Measurements from ENCODE around the gene ELAPOR2. TPM values are rescaled to one million over a fixed set of nuclear protein-coding genes. Genes with fewer than 3 reads are reported as not detected.
"Not testable (repeated sequence)": the region's sequence is repeated elsewhere in the genome, so short reads cannot be mapped to it uniquely, and the experiment has no call there.

ELAPOR2 gene
- total RNA-seq = 6.4 TPM
- long read RNA-seq, full-length matches to known transcripts = 2 of 6 reads
- long read RNA-seq, partial matches to known transcripts = 1 of 6 reads
- long read RNA-seq, other reads (novel, unspliced or antisense) = 3 of 6 reads

GRCh38 chr7:87059525-87060287 lies at the start of gene ELAPOR2:
Gene ELAPOR2 (minus strand): TSS chr7:87059654. CDS start chr7:87059513, 141 bp downstream.
- ATAC-seq (peak; percentile 98), DNase-seq (ENCODE audit: missing footprints) (peak; percentile 85)
- intact Hi-C loops (cut with DNase I) = loop anchor here (5.0 to 10.0 kb wide), 4 partner anchors 55 to 165 kb away; partner anchors contain the start of gene DMTF1

GRCh38 chr7:87107949-87108776 lies 48.7 kb upstream of the ELAPOR2 start:
- intact Hi-C loops (cut with DNase I) = no loop called here
- no peak for DNase-seq (ENCODE audit: missing footprints)
- no peak for ATAC-seq

- no peak for ATAC-seq
Observed at GRCh38 chr7:87106974-87107612, 47.6 kb upstream of the ELAPOR2 start.

GRCh38 chr7:87105401-87105800 lies 45.9 kb upstream of the ELAPOR2 start:
- ATAC-seq (no peak), DNase-seq (ENCODE audit: missing footprints) (no peak)
- intact Hi-C loops (cut with DNase I) = no loop called here

More at GRCh38 chr7:87106974-87107612, 47.6 kb upstream of the ELAPOR2 start:
- DNase-seq (ENCODE audit: missing footprints) = no peak
- intact Hi-C loops (cut with DNase I) = no loop called here

- ATAC-seq (no peak), DNase-seq (ENCODE audit: missing footprints) (no peak)
- intact Hi-C loops (cut with DNase I) = no loop called here
Observed at GRCh38 chr7:87100326-87100725, 40.9 kb upstream of the ELAPOR2 start.

- ATAC-seq; DNase-seq (ENCODE audit: missing footprints); intact Hi-C loops (cut with DNase I): not testable (repeated sequence)
Observed at GRCh38 chr7:87097375-87097774, 37.9 kb upstream of the ELAPOR2 start.

- DNase-seq (ENCODE audit: missing footprints) (no peak), ATAC-seq (no peak)
- intact Hi-C loops (cut with DNase I) = no loop called here
Observed at GRCh38 chr7:87094322-87094721, 34.9 kb upstream of the ELAPOR2 start.

GRCh38 chr7:87092568-87093091 lies 33.2 kb upstream of the ELAPOR2 start:
- no peak for DNase-seq (ENCODE audit: missing footprints)
- no peak for ATAC-seq
- intact Hi-C loops (cut with DNase I) = no loop called here

GRCh38 chr7:87091487-87092066 lies 32.1 kb upstream of the ELAPOR2 start:
- no peak for DNase-seq (ENCODE audit: missing footprints)
- intact Hi-C loops (cut with DNase I) = no loop called here
- no peak for ATAC-seq

- no peak for DNase-seq (ENCODE audit: missing footprints)
- intact Hi-C loops (cut with DNase I) = no loop called here
- ATAC-seq = no peak
Observed at GRCh38 chr7:87083865-87084519, 24.5 kb upstream of the ELAPOR2 start.

GRCh38 chr7:87082675-87083074 lies 23.2 kb upstream of the ELAPOR2 start:
- intact Hi-C loops (cut with DNase I) = no loop called here
- ATAC-seq (no peak), DNase-seq (ENCODE audit: missing footprints) (no peak)

- intact Hi-C loops (cut with DNase I) = no loop called here
- DNase-seq (ENCODE audit: missing footprints) (no peak), ATAC-seq (no peak)
Observed at GRCh38 chr7:87075671-87076404, 16.4 kb upstream of the ELAPOR2 start.

- ATAC-seq (no peak), DNase-seq (ENCODE audit: missing footprints) (no peak)
- intact Hi-C loops (cut with DNase I) = no loop called here
Observed at GRCh38 chr7:87067788-87068187, 8.3 kb upstream of the ELAPOR2 start.

GRCh38 chr7:87060288-87060537 lies 759 bp upstream of the ELAPOR2 start:
- intact Hi-C loops (cut with DNase I) = no loop called here
- DNase-seq (ENCODE audit: missing footprints) (no peak), ATAC-seq (no peak)

GRCh38 chr7:87058744-87059524 lies 520 bp downstream of the ELAPOR2 start:
- ATAC-seq (no peak), DNase-seq (ENCODE audit: missing footprints) (peak; percentile 60)
- intact Hi-C loops (cut with DNase I) = loop anchor here (5.0 to 10.0 kb wide), 4 partner anchors 54 to 166 kb away; partner anchors contain the start of gene DMTF1

- ATAC-seq (no peak), DNase-seq (ENCODE audit: missing footprints) (no peak)
- intact Hi-C loops (cut with DNase I) = loop anchor here (5.0 to 10.0 kb wide), 4 partner anchors 52 to 168 kb away; partner anchors contain the start of gene DMTF1
Observed at GRCh38 chr7:87057210-87057609, 2.2 kb downstream of the ELAPOR2 start.

GRCh38 chr7:87056346-87056745 lies 3.1 kb downstream of the ELAPOR2 start:
- DNase-seq (ENCODE audit: missing footprints) = no peak
- no peak for ATAC-seq
- intact Hi-C loops (cut with DNase I) = loop anchor here (5.0 to 10.0 kb wide), 4 partner anchors 52 to 168 kb away; partner anchors contain the start of gene DMTF1
